ENCODE results near the gene OXTR.

Gene OXTR

DNA sequence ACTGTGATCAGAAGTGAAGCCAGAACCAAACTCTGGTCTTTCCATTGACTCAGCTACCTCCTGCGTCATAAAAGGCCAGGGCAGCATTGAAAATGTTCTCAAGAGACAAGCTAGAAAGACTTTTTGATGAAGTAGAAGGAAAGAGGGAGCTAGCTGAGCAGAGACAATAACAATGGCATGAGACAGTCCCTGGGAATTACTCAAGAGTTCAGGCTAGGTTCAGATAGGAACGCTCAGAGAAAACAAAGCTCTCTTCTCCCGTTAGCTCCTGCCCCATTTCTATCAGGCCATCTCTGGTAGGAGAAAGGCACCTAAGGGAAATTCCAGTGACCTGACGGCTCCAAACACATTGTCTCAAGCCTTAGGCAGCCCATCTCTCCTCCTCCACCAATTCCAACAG lies 7.0 kb upstream of the OXTR start:
- H3K27ac ChIP-seq, result no peak overlapping the region
- H3K36me3 ChIP-seq, result no peaks in the 10 kb centered on the region
- peaks cover 13% of the 10 kb centered on the region for H3K27me3 ChIP-seq
- H3K4me3 ChIP-seq (ENCODE audit: low read depth in 1 of 2, low read length in 1 of 2), result no peak overlapping the region
- no peak for TF ChIP-seq CTCF (IDR thresholded peaks at IDR 0.05)
- H3K9me3 ChIP-seq, result no peaks in the 10 kb centered on the region
- H3K4me1 ChIP-seq (ENCODE audit: control insufficient read depth in 1 of 2, insufficient read depth in 1 of 2, low read depth in 1 of 2, low read length in 1 of 2), result no peaks in the 10 kb centered on the region

GRCh38 chr3:8775602-8776001 lies 6.2 kb upstream of the OXTR start:
- Histone ChIP-seq H3K27me3 (peaks cover 21% of the 10 kb centered on the region), H3K4me3 (ENCODE audit: low read depth in 1 of 2, low read length in 1 of 2) (no peak overlapping the region), H3K27ac (no peak overlapping the region), H3K9me3 (no peaks in the 10 kb centered on the region), H3K36me3 (no peaks in the 10 kb centered on the region), H3K4me1 (ENCODE audit: control insufficient read depth in 1 of 2, insufficient read depth in 1 of 2, low read depth in 1 of 2, low read length in 1 of 2) (no peaks in the 10 kb centered on the region)
- TF ChIP-seq CTCF (IDR thresholded peaks at IDR 0.05), result no peak

DNA sequence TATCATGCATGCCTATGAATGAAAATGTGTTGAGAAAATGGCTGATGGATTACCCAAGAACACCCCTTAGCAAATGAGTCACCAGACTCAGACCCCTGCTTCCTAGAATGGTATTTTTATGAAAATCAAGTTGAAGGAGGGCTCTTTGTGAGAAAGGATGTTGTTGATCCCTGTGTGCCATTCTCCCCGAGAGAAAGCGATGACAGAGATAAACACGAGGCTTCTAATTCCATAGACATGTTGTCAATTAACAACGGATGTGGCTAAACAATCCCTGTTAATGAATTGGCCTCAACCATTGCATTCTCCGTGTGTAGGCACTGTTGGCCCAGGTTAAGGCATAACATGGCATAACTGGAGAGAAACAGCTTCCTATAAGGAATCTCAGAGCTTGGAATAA lies 5.8 kb upstream of the OXTR start:
- Histone ChIP-seq H3K36me3 (no peaks in the 10 kb centered on the region), H3K27me3 (peaks cover 26% of the 10 kb centered on the region), H3K27ac (no peak overlapping the region), H3K4me3 (ENCODE audit: low read depth in 1 of 2, low read length in 1 of 2) (no peak overlapping the region), H3K9me3 (no peaks in the 10 kb centered on the region), H3K4me1 (ENCODE audit: control insufficient read depth in 1 of 2, insufficient read depth in 1 of 2, low read depth in 1 of 2, low read length in 1 of 2) (no peaks in the 10 kb centered on the region)
- TF ChIP-seq CTCF (IDR thresholded peaks at IDR 0.05), result no peak

GRCh38 chr3:8773941-8774542 lies 4.6 kb upstream of the OXTR start:
- H3K36me3 ChIP-seq, result no peaks in the 10 kb centered on the region
- H3K4me1 ChIP-seq (ENCODE audit: control insufficient read depth in 1 of 2, insufficient read depth in 1 of 2, low read depth in 1 of 2, low read length in 1 of 2), result peaks cover 3 to 5% of the 10 kb centered on the region in 2 experiments
- peaks cover 37% of the 10 kb centered on the region for H3K27me3 ChIP-seq
- no peaks in the 10 kb centered on the region for H3K9me3 ChIP-seq
- H3K4me3 ChIP-seq (ENCODE audit: low read depth in 1 of 2, low read length in 1 of 2), result no peak overlapping the region
- TF ChIP-seq CTCF (IDR thresholded peaks at IDR 0.05), result no peak
- no peak overlapping the region for H3K27ac ChIP-seq

DNA sequence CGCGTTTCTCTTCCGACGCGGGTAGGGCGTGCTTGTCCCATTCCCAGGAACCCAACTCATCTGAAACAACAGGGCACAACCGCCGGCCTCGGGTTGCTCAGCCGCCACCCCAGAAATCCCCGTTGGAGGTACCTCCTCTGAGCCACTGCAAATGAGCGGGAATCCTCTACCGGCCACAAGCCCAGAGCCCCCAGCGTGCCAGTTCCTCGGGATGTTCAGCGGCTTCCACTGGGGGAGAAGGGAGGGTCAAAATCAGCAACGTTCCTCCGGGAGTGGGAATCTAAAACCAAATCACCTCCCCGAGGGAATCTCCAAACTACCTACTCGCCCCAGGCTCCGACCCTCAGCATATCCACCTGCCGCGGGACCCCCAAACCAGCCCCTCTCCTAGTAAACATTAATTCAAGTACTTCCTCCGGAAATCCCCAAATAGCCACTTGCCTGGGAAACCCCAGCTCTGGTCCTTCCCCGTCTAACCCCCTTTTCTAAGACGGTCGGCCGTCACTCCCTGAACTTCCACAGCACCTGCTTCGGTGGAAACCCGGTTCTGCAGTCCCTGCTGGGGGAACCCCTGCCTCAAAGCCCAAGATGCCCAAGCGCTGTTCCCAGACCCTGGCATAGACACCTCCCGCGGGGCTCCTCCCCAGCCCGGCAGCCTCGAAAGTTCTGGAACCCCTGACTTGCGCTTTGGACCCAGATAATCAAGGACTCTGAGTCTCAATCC lies 887 bp downstream of the OXTR start:
- no peak for TF ChIP-seq CTCF (IDR thresholded peaks at IDR 0.05)
- Histone ChIP-seq H3K9me3 (no peaks in the 10 kb centered on the region), H3K4me3 (ENCODE audit: low read depth in 1 of 2, low read length in 1 of 2) (no peak overlapping the region), H3K4me1 (ENCODE audit: control insufficient read depth in 1 of 2, insufficient read depth in 1 of 2, low read depth in 1 of 2, low read length in 1 of 2) (peaks cover 3 to 7% of the 10 kb centered on the region in 2 experiments), H3K27ac (no peak overlapping the region), H3K36me3 (no peaks in the 10 kb centered on the region), H3K27me3 (peaks cover 83% of the 10 kb centered on the region)
